Activated CD8-positive, alpha-beta T cell treated with anti-CD3 and anti-CD28 coated beads for 36 hours (primary cell): ENCODE data around the gene MIA3. TPM values are rescaled to one million over a fixed set of nuclear protein-coding genes. Genes with fewer than 3 reads are reported as not detected.

Experiments used
- ATAC-seq: fragments of 200-7000 bp; cut with Tn5 transposase; one replicate; pipeline ENCODE4 v1.10.0; 2021; ENCODE audit warnings: mild to moderate bottlenecking, moderate library complexity
- CTCF ChIA-PET: fragments of 350-600 bp; sonication (Branson Sonifier 250); formaldehyde crosslinking; loops from one replicate; lab custom pipeline; 2021; ENCODE audit warnings: antibody characterized with exemption; lab: Charles Lee
- POLR2A ChIA-PET: fragments of 350-600 bp; sonication (Branson Sonifier 250); formaldehyde crosslinking; loops from one replicate; lab custom pipeline; 2021; ENCODE audit warnings: antibody characterized with exemption; lab: Charles Lee
- DNase-seq: peaks from one replicate; pipeline ENCODE4 v3.0.0-alpha.2; 2020
- H3K27ac Mint-ChIP-seq: one replicate; pipeline ENCODE4 v1.8.0; 2021; ENCODE audit warnings: mild to moderate bottlenecking, mixed read lengths
- H3K27me3 Mint-ChIP-seq: one replicate; pipeline ENCODE4 v1.8.0; 2021; ENCODE audit warnings: mixed read lengths
- H3K36me3 Mint-ChIP-seq: one replicate; pipeline ENCODE4 v1.8.0; 2021; ENCODE audit warnings: low read depth, mixed read lengths
- H3K4me1 Mint-ChIP-seq: one replicate; pipeline ENCODE4 v1.8.0; 2021; ENCODE audit warnings: low read depth, mixed read lengths
- H3K4me3 Mint-ChIP-seq: one replicate; pipeline ENCODE4 v1.8.0; 2021; ENCODE audit warnings: mild to moderate bottlenecking, moderate library complexity, mixed read lengths
- H3K9me3 Mint-ChIP-seq: one replicate; pipeline ENCODE4 v1.8.0; 2021; ENCODE audit warnings: mixed read lengths
- intact Hi-C: fragments of 100-400 bp; cut with micrococcal nuclease; formaldehyde crosslinking; loops from one replicate; pipeline ENCODE4 v1.10.0; 2022
- total RNA-seq, 2 experiments: library from RNA; stranded (reverse); gene quantifications; one replicate each; pipeline ENCODE4 v1.2.3, GENCODE V29; 2021
- TF ChIP-seq, protein P1 (sequence below): fragments of 200-600 bp; IDR thresholded peaks from one replicate; pipeline ENCODE4 v1.8.0; 2022; ENCODE audit warnings: antibody characterized with exemption, mild to moderate bottlenecking

The MIA3 gene
- total RNA-seq, 2 experiments from 2014 or later: 43.1 to 44.1 TPM

- peak overlapping the region; percentile 100 for H3K27ac Mint-ChIP-seq
- no peaks in the 10 kb centered on the region for H3K27me3 Mint-ChIP-seq
- intact Hi-C loops: loop anchor here (5.0 to 10.0 kb wide), 2 partner anchors 54 to 247 kb away; no protein-coding TSS in a partner anchor
- peaks cover 46% of the 10 kb centered on the region for H3K36me3 Mint-ChIP-seq
- H3K4me1 Mint-ChIP-seq: peaks cover 41% of the 10 kb centered on the region
- DNase-seq (peak; percentile 75), ATAC-seq (peak; percentile 45)
- ChIA-PET POLR2A (interaction anchor here (1.0 to 2.4 kb wide), 6 partner anchors 16 to 68 kb away, joined by 3 to 23 read pairs (median 6); no protein-coding TSS in a partner anchor), CTCF (interaction anchor here (1.1 to 1.8 kb wide), 2 partner anchors 77 kb away, joined by 4 to 7 read pairs; no protein-coding TSS in a partner anchor)
- H3K4me3 Mint-ChIP-seq: peak overlapping the region; percentile 94
- H3K9me3 Mint-ChIP-seq: no peaks in the 10 kb centered on the region
- TF ChIP-seq, protein P1, sequence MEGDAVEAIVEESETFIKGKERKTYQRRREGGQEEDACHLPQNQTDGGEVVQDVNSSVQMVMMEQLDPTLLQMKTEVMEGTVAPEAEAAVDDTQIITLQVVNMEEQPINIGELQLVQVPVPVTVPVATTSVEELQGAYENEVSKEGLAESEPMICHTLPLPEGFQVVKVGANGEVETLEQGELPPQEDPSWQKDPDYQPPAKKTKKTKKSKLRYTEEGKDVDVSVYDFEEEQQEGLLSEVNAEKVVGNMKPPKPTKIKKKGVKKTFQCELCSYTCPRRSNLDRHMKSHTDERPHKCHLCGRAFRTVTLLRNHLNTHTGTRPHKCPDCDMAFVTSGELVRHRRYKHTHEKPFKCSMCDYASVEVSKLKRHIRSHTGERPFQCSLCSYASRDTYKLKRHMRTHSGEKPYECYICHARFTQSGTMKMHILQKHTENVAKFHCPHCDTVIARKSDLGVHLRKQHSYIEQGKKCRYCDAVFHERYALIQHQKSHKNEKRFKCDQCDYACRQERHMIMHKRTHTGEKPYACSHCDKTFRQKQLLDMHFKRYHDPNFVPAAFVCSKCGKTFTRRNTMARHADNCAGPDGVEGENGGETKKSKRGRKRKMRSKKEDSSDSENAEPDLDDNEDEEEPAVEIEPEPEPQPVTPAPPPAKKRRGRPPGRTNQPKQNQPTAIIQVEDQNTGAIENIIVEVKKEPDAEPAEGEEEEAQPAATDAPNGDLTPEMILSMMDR: no peak
These were observed 93.7 kb downstream of the MIA3 start for GRCh38 chr1:222711319-222712252.

DNA sequence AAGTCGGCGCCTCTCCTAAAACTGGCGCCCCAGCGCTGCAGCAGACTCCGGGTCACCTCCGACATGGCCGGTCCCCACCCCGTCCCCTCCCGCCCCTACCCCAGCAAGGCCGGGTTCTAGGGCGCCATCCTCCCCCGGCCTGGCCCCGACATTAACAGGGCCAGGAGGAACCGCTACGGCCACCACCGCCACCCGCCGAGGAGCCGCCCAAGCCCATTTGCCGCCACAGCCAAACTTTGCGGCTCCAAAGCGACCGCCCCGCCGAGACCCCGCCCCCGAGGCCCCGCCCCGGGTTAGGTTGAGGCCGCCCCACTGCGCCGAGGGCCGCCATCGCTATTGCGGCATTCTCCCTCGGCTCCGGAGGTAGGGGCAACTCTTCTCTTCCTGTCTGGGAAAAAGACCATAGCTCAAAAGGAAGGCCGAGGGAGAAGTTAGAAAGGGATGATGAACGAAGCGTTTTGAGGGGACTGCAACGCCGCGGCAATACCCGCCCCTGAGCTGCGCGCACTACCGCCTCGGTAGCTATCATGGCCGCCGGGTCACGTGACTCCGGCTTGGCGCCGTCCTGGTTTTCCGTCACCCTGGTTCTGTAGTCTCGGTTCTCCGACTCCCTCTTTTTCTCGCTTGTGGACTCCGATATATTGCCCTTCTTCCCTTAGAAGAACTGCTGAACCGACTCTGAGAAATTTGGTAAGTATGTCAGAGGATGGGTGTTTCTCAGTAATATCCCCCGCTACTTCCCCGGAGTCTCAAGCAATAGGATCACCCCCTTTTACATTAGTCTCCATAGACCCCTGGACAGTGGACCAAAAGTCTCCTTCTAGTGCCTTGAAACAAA is 94.6 kb downstream of the MIA3 start, which contains the start of the genes AIDA and BROX:
Gene AIDA, minus strand, starts transcription at position 239 of the 838 bp plus-strand sequence. Its CDS starts 174 bp downstream, at position 65.
Gene BROX, plus strand, starts transcription at position 312 of the 838 bp plus-strand sequence. CDS start 3,136 bp downstream, outside the sequence.
- POLR2A ChIA-PET: interaction anchor here (0.6 to 2.4 kb wide), 9 partner anchors 9 to 69 kb away, joined by 3 to 23 read pairs (median 6); no protein-coding TSS in a partner anchor
- Mint-ChIP-seq H3K9me3 (no peaks in the 10 kb centered on the region), H3K4me1 (peaks cover 41% of the 10 kb centered on the region), H3K27ac (peak within 1 kb of the TSS; percentile 100), H3K4me3 (peak within 1 kb of the TSS; percentile 94), H3K36me3 (peaks cover 48% of the 10 kb centered on the region), H3K27me3 (no peaks in the 10 kb centered on the region)
- DNase-seq (peak; percentile 94), ATAC-seq (peak; percentile 81)
- intact Hi-C loops: loop anchor here (5.0 to 10.0 kb wide), 2 partner anchors 55 to 248 kb away; no protein-coding TSS in a partner anchor
- CTCF ChIA-PET: interaction anchor here (0.8 to 1.8 kb wide), 4 partner anchors 9 to 412 kb away, joined by 4 to 7 read pairs (median 5); no protein-coding TSS in a partner anchor
- TF ChIP-seq, protein P1: no peak

GRCh38 chr1:222713091-222713961 is 95.4 kb downstream of the MIA3 start:
- CTCF ChIA-PET: interaction anchor here (0.8 to 1.8 kb wide), 4 partner anchors 8 to 411 kb away, joined by 4 to 7 read pairs (median 5); no protein-coding TSS in a partner anchor
- Mint-ChIP-seq H3K27ac (peak overlapping the region; percentile 100), H3K9me3 (no peaks in the 10 kb centered on the region)

More at GRCh38 chr1:222713091-222713961, 95.4 kb downstream of the MIA3 start:
- POLR2A ChIA-PET: interaction anchor here (0.6 to 2.4 kb wide), 10 partner anchors 8 to 108 kb away, joined by 3 to 23 read pairs (median 5); no protein-coding TSS in a partner anchor
- DNase-seq (peak; percentile 95), ATAC-seq (peak; percentile 73)
- intact Hi-C loops: loop anchor here (5.0 to 10.0 kb wide), 2 partner anchors 56 to 249 kb away; no protein-coding TSS in a partner anchor
- H3K27me3 Mint-ChIP-seq: no peaks in the 10 kb centered on the region
- peaks cover 41% of the 10 kb centered on the region for H3K4me1 Mint-ChIP-seq
- TF ChIP-seq, protein P1: no peak
- peak overlapping the region; percentile 94 for H3K4me3 Mint-ChIP-seq
- H3K36me3 Mint-ChIP-seq: peaks cover 46% of the 10 kb centered on the region
